Liver (tissue), 3 donors: Measurements from ENCODE around the gene PIEZO1.

Source experiments
- EGR1 ChIP-seq, 2 donors: IDR thresholded peaks; 2 replicates each; pipeline ENCODE4 v1.6.1; 2016 to 2018; ENCODE audit warnings: antibody characterized with exemption in 2 of 2, low read depth in 2 of 2
- HNF4G ChIP-seq: IDR thresholded peaks from 2 replicates; pipeline ENCODE4 v1.6.1; 2016; ENCODE audit warnings: antibody characterized with exemption
- NR2F2 ChIP-seq: IDR thresholded peaks from 2 replicates; pipeline ENCODE4 v1.6.1; 2016; ENCODE audit warnings: antibody characterized with exemption
- TF ChIP-seq, protein P1 (sequence below): IDR thresholded peaks from 2 replicates; pipeline ENCODE4 v1.6.1; 2016; ENCODE audit warnings: antibody characterized with exemption
- TF ChIP-seq, protein P2 (sequence below): fragments of 150-350 bp; IDR thresholded peaks from 2 replicates; pipeline ENCODE4 v1.5.1; 2017; ENCODE audit warnings: improper control_type of control experiment, low read depth, low read length; ENCODE audit not compliant: missing input control
- donor health status: healthy.
- donor health status: healthy.

DNA sequence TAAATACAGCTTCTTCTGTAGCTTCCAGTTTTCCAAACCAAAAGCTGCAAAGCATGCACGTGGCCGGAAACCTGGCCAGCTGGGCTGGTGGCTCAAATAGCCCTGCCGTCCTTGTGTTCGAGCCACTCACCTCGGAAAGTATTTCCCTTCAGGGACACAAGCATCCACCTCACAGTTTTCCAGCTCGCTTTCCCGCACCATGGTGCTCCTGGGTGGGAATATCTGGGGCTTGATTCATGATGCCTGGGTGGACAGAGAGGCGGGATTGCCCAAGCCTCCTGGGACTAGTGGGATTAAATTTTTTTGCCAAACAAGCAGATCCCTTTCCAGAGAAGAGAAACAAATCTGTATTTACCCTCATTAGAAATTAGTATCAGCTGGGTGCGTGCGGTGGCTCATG is 115.0 kb downstream of the PIEZO1 start:
- TF ChIP-seq HNF4G (no peak), NR2F2 (no peak), EGR1 (IDR thresholded peaks at IDR 0.05; ENCODE audit: low read depth in 2 of 2) (no peak)
- TF ChIP-seq, protein P1, sequence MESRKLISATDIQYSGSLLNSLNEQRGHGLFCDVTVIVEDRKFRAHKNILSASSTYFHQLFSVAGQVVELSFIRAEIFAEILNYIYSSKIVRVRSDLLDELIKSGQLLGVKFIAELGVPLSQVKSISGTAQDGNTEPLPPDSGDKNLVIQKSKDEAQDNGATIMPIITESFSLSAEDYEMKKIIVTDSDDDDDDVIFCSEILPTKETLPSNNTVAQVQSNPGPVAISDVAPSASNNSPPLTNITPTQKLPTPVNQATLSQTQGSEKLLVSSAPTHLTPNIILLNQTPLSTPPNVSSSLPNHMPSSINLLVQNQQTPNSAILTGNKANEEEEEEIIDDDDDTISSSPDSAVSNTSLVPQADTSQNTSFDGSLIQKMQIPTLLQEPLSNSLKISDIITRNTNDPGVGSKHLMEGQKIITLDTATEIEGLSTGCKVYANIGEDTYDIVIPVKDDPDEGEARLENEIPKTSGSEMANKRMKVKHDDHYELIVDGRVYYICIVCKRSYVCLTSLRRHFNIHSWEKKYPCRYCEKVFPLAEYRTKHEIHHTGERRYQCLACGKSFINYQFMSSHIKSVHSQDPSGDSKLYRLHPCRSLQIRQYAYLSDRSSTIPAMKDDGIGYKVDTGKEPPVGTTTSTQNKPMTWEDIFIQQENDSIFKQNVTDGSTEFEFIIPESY, result no peak
- TF ChIP-seq, protein P2, sequence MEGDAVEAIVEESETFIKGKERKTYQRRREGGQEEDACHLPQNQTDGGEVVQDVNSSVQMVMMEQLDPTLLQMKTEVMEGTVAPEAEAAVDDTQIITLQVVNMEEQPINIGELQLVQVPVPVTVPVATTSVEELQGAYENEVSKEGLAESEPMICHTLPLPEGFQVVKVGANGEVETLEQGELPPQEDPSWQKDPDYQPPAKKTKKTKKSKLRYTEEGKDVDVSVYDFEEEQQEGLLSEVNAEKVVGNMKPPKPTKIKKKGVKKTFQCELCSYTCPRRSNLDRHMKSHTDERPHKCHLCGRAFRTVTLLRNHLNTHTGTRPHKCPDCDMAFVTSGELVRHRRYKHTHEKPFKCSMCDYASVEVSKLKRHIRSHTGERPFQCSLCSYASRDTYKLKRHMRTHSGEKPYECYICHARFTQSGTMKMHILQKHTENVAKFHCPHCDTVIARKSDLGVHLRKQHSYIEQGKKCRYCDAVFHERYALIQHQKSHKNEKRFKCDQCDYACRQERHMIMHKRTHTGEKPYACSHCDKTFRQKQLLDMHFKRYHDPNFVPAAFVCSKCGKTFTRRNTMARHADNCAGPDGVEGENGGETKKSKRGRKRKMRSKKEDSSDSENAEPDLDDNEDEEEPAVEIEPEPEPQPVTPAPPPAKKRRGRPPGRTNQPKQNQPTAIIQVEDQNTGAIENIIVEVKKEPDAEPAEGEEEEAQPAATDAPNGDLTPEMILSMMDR, result no peak
